ENCODE measurements around the gene UCN.
"Not testable (repeated sequence)": the region's sequence is repeated elsewhere in the genome, so short reads cannot be mapped to it uniquely, and the experiment has no call there.

GRCh38 chr2:27319839-27320238, 11.6 kb upstream of the UCN start:
- TF ChIP-seq MAX (IDR thresholded peaks at IDR 0.05; ENCODE audit: low read depth, low read length), result not testable (repeated sequence)
- TF ChIP-seq, protein P1, sequence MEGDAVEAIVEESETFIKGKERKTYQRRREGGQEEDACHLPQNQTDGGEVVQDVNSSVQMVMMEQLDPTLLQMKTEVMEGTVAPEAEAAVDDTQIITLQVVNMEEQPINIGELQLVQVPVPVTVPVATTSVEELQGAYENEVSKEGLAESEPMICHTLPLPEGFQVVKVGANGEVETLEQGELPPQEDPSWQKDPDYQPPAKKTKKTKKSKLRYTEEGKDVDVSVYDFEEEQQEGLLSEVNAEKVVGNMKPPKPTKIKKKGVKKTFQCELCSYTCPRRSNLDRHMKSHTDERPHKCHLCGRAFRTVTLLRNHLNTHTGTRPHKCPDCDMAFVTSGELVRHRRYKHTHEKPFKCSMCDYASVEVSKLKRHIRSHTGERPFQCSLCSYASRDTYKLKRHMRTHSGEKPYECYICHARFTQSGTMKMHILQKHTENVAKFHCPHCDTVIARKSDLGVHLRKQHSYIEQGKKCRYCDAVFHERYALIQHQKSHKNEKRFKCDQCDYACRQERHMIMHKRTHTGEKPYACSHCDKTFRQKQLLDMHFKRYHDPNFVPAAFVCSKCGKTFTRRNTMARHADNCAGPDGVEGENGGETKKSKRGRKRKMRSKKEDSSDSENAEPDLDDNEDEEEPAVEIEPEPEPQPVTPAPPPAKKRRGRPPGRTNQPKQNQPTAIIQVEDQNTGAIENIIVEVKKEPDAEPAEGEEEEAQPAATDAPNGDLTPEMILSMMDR (IDR thresholded peaks at IDR 0.05; ENCODE audit: low read depth, low read length), result not testable (repeated sequence)

All from NB4 (cell line).